ENCODE data around the gene HCN2. TPM values are rescaled to one million over a fixed set of nuclear protein-coding genes. Genes with fewer than 3 reads are reported as not detected.
"Not testable (repeated sequence)": the region's sequence is repeated elsewhere in the genome, so short reads cannot be mapped to it uniquely, and the experiment has no call there.

The HCN2 gene
- total RNA-seq, 4 donors from 2014 or later = 0.15 to 0.57 (median 0.29) TPM; not detected in 1

- DNase-seq = no peak
- peaks cover 29 to 62% (median 35%) of the 10 kb centered on the region in 3 donors for H3K36me3 ChIP-seq
- peaks cover 0 to 41% (median 0%) of the 10 kb centered on the region in 4 donors for H3K27me3 ChIP-seq
- 77 to 79% methylated on average over 17 to 21 of the region's 31 CpGs for WGBS, 2 donors
- intact Hi-C loops (cut with DNase I) = no loop called here
- no peaks in the 10 kb centered on the region for H3K9me3 ChIP-seq
- H3K27ac ChIP-seq = no peak overlapping the region
- no peak overlapping the region for H3K4me3 ChIP-seq
- H3K4me1 ChIP-seq = peaks cover 0 to 31% (median 3%) of the 10 kb centered on the region in 3 donors
- TF ChIP-seq CTCF (IDR thresholded peaks at IDR 0.05) = no peak
- TF ChIP-seq POLR2A (IDR thresholded peaks at IDR 0.05) = no peak
Measured at GRCh38 chr19:582497-583197, 7.0 kb upstream of the HCN2 start.

GRCh38 chr19:583198-583967 is 6.3 kb upstream of the HCN2 start:
- Histone ChIP-seq H3K4me3 (no peak overlapping the region), H3K9me3 (no peaks in the 10 kb centered on the region), H3K27me3 (peaks cover 0 to 48% (median 2%) of the 10 kb centered on the region in 4 donors), H3K36me3 (peaks cover 29 to 55% (median 35%) of the 10 kb centered on the region in 3 donors), H3K27ac (no peak overlapping the region), H3K4me1 (peaks cover 5 to 31% (median 8%) of the 10 kb centered on the region in 3 donors)
- TF ChIP-seq POLR2A (IDR thresholded peaks at IDR 0.05) = no peak
- no peak for TF ChIP-seq CTCF (IDR thresholded peaks at IDR 0.05)
- 60% methylated on average over 2 of the region's 27 CpGs; no CpG with 5 or more reads in 1 of the 2 donors for whole genome bisulfite sequencing, 2 donors
- intact Hi-C loops (cut with DNase I) = no loop called here
- DNase-seq = no peak

- no peak overlapping the region for H3K27ac ChIP-seq
- 27 to 71% methylated on average over 2 to 4 of the region's 5 CpGs for WGBS, 2 donors
- TF ChIP-seq POLR2A (IDR thresholded peaks at IDR 0.05) = no peak
- TF ChIP-seq CTCF (IDR thresholded peaks at IDR 0.05) = no peak
- H3K36me3 ChIP-seq = peaks cover 29 to 49% (median 35%) of the 10 kb centered on the region in 3 donors
- H3K9me3 ChIP-seq = no peaks in the 10 kb centered on the region
- intact Hi-C loops (cut with DNase I) = no loop called here
- H3K4me3 ChIP-seq = no peak overlapping the region
- H3K27me3 ChIP-seq = peaks cover 0 to 54% (median 7%) of the 10 kb centered on the region in 4 donors
- no peak for DNase-seq
- peaks cover 9 to 31% (median 12%) of the 10 kb centered on the region in 3 donors for H3K4me1 ChIP-seq
Measured at GRCh38 chr19:583968-584239, 5.8 kb upstream of the HCN2 start.

GRCh38 chr19:584240-585001 is 5.3 kb upstream of the HCN2 start:
- intact Hi-C loops (cut with DNase I) = no loop called here
- 30 to 46% methylated on average over 6 to 24 of the region's 38 CpGs for WGBS, 2 donors
- Histone ChIP-seq H3K4me1 (peaks cover 14 to 31% (median 17%) of the 10 kb centered on the region in 3 donors), H3K4me3 (no peak overlapping the region), H3K27me3 (peaks cover 0 to 59% (median 12%) of the 10 kb centered on the region in 4 donors), H3K9me3 (no peaks in the 10 kb centered on the region), H3K27ac (no peak overlapping the region), H3K36me3 (peaks cover 25 to 44% (median 34%) of the 10 kb centered on the region in 3 donors)
- peak; percentile 69 to 90 (median 78) for TF ChIP-seq CTCF (IDR thresholded peaks at IDR 0.05)
- TF ChIP-seq POLR2A (IDR thresholded peaks at IDR 0.05) = no peak
- no peak for DNase-seq

GRCh38 chr19:585146-585545 is 4.5 kb upstream of the HCN2 start:
- H3K4me3 ChIP-seq; H3K9me3 ChIP-seq; DNase-seq; intact Hi-C loops (cut with DNase I); H3K27ac ChIP-seq: not testable (repeated sequence)
- H3K27me3 ChIP-seq = peaks cover 0 to 63% (median 12%) of the 10 kb centered on the region in 4 donors
- peaks cover 19 to 37% (median 27%) of the 10 kb centered on the region in 3 donors for H3K36me3 ChIP-seq
- H3K4me1 ChIP-seq = peaks cover 14 to 32% (median 19%) of the 10 kb centered on the region in 3 donors
- 78% methylated on average over 31 of the region's 34 CpGs; no CpG with 5 or more reads in 1 of the 2 donors for WGBS, 2 donors
